IPS-18a (cell line): ENCODE results near the gene ARPC5.
"Not testable (repeated sequence)": the region's sequence is repeated elsewhere in the genome, so short reads cannot be mapped to it uniquely, and the experiment has no call there.

Experiments
- H3K27ac ChIP-seq: one replicate; pipeline ENCODE4 v1.5.1; 2013; ENCODE audit warnings: low read length
- H3K27me3 ChIP-seq: one replicate; pipeline ENCODE4 v1.6.1; 2013; ENCODE audit warnings: mild to moderate bottlenecking, low read length; ENCODE audit not compliant: control insufficient read depth, insufficient read depth
- H3K36me3 ChIP-seq: one replicate; pipeline ENCODE4 v1.6.1; 2013; ENCODE audit warnings: low read depth, low read length; ENCODE audit not compliant: control insufficient read depth
- H3K4me1 ChIP-seq: one replicate; pipeline ENCODE4 v1.6.1; 2013; ENCODE audit warnings: low read depth, low read length; ENCODE audit not compliant: control insufficient read depth
- H3K4me3 ChIP-seq: one replicate; pipeline ENCODE4 v1.5.1; 2013; ENCODE audit warnings: low read length
- H3K9ac ChIP-seq: one replicate; pipeline ENCODE4 v1.6.1; 2013; ENCODE audit warnings: mild to moderate bottlenecking, low read length, moderate library complexity
- H3K9me3 ChIP-seq: one replicate; pipeline ENCODE4 v1.6.1; 2013; ENCODE audit warnings: low read depth, low read length; ENCODE audit not compliant: control insufficient read depth

The ARPC5 gene

GRCh38 chr1:183626236-183626635, 9.3 kb downstream of the ARPC5 start:
- not testable (repeated sequence) for H3K4me3 ChIP-seq, H3K27ac ChIP-seq, H3K9me3 ChIP-seq, H3K27me3 ChIP-seq, H3K9ac ChIP-seq, H3K4me1 ChIP-seq
- peaks cover 33% of the 10 kb centered on the region for H3K36me3 ChIP-seq

GRCh38 chr1:183622884-183623785, 12.4 kb downstream of the ARPC5 start:
- peaks cover 5% of the 10 kb centered on the region for H3K36me3 ChIP-seq
- no peaks in the 10 kb centered on the region for H3K9me3 ChIP-seq
- H3K4me1 ChIP-seq: peaks cover 21% of the 10 kb centered on the region
- H3K9ac ChIP-seq: no peak overlapping the region
- H3K4me3 ChIP-seq: no peak overlapping the region
- H3K27ac ChIP-seq: no peak overlapping the region
- H3K27me3 ChIP-seq: no peaks in the 10 kb centered on the region

GRCh38 chr1:183622013-183622412, 13.6 kb downstream of the ARPC5 start:
- no peaks in the 10 kb centered on the region for H3K9me3 ChIP-seq
- H3K27me3 ChIP-seq: no peaks in the 10 kb centered on the region
- H3K36me3 ChIP-seq: no peaks in the 10 kb centered on the region
- peaks cover 21% of the 10 kb centered on the region for H3K4me1 ChIP-seq
- H3K27ac ChIP-seq: no peak overlapping the region
- H3K4me3 ChIP-seq: no peak overlapping the region
- no peak overlapping the region for H3K9ac ChIP-seq

GRCh38 chr1:183620311-183620710, 15.3 kb downstream of the ARPC5 start:
- no peak overlapping the region for H3K4me3 ChIP-seq
- H3K27ac ChIP-seq: no peak overlapping the region
- peaks cover 21% of the 10 kb centered on the region for H3K4me1 ChIP-seq
- no peak overlapping the region for H3K9ac ChIP-seq
- H3K27me3 ChIP-seq: no peaks in the 10 kb centered on the region
- H3K9me3 ChIP-seq: no peaks in the 10 kb centered on the region
- H3K36me3 ChIP-seq: no peaks in the 10 kb centered on the region

- Histone ChIP-seq H3K9ac (no peak overlapping the region), H3K27ac (no peak overlapping the region), H3K36me3 (no peaks in the 10 kb centered on the region), H3K4me3 (no peak overlapping the region), H3K4me1 (peaks cover 21% of the 10 kb centered on the region), H3K27me3 (no peaks in the 10 kb centered on the region), H3K9me3 (no peaks in the 10 kb centered on the region)
Measured at GRCh38 chr1:183619781-183620180, 15.8 kb downstream of the ARPC5 start.

GRCh38 chr1:183618202-183618601, 17.4 kb downstream of the ARPC5 start:
- not testable (repeated sequence) for H3K27ac ChIP-seq, H3K36me3 ChIP-seq, H3K27me3 ChIP-seq, H3K4me3 ChIP-seq, H3K9ac ChIP-seq, H3K9me3 ChIP-seq
- peaks cover 20% of the 10 kb centered on the region for H3K4me1 ChIP-seq

GRCh38 chr1:183612975-183613374, 22.6 kb downstream of the ARPC5 start:
- not testable (repeated sequence) for H3K27me3 ChIP-seq, H3K4me3 ChIP-seq, H3K27ac ChIP-seq, H3K9me3 ChIP-seq, H3K4me1 ChIP-seq, H3K9ac ChIP-seq, H3K36me3 ChIP-seq

- H3K9ac ChIP-seq: no peak overlapping the region
- no peak overlapping the region for H3K27ac ChIP-seq
- no peak overlapping the region for H3K4me3 ChIP-seq
- H3K9me3 ChIP-seq: no peaks in the 10 kb centered on the region
- H3K36me3 ChIP-seq: no peaks in the 10 kb centered on the region
- no peaks in the 10 kb centered on the region for H3K27me3 ChIP-seq
- no peaks in the 10 kb centered on the region for H3K4me1 ChIP-seq
Measured at GRCh38 chr1:183612407-183612806, 23.2 kb downstream of the ARPC5 start.

GRCh38 chr1:183611021-183611420, 24.6 kb downstream of the ARPC5 start:
- no peaks in the 10 kb centered on the region for H3K4me1 ChIP-seq
- H3K9me3 ChIP-seq: no peaks in the 10 kb centered on the region
- H3K36me3 ChIP-seq: no peaks in the 10 kb centered on the region
- no peak overlapping the region for H3K4me3 ChIP-seq
- no peak overlapping the region for H3K27ac ChIP-seq
- H3K9ac ChIP-seq: no peak overlapping the region
- no peaks in the 10 kb centered on the region for H3K27me3 ChIP-seq

GRCh38 chr1:183609759-183610452, 25.7 kb downstream of the ARPC5 start:
- no peaks in the 10 kb centered on the region for H3K27me3 ChIP-seq
- no peak overlapping the region for H3K27ac ChIP-seq
- H3K9me3 ChIP-seq: no peaks in the 10 kb centered on the region
- H3K4me3 ChIP-seq: no peak overlapping the region
- no peak overlapping the region for H3K9ac ChIP-seq
- H3K36me3 ChIP-seq: no peaks in the 10 kb centered on the region
- H3K4me1 ChIP-seq: no peaks in the 10 kb centered on the region

GRCh38 chr1:183609313-183609712, 26.3 kb downstream of the ARPC5 start:
- no peak overlapping the region for H3K4me3 ChIP-seq
- no peaks in the 10 kb centered on the region for H3K9me3 ChIP-seq
- no peaks in the 10 kb centered on the region for H3K4me1 ChIP-seq
- no peaks in the 10 kb centered on the region for H3K36me3 ChIP-seq
- no peaks in the 10 kb centered on the region for H3K27me3 ChIP-seq
- H3K27ac ChIP-seq: no peak overlapping the region
- H3K9ac ChIP-seq: no peak overlapping the region
